Activated CD4-positive, alpha-beta T cell treated with anti-CD3 and anti-CD28 coated beads, Interleukin-2, Interleukin-6, amounts not matched to agents 100 ng/mL and 50 ng/mL, durations not matched to agents 16 hours and 8 hours (primary cell): ENCODE results near the gene COL4A1.

Experiments
- DNase-seq: peaks from one replicate; pipeline ENCODE4 v3.0.0-alpha.2; 2020

The COL4A1 gene

DNA sequence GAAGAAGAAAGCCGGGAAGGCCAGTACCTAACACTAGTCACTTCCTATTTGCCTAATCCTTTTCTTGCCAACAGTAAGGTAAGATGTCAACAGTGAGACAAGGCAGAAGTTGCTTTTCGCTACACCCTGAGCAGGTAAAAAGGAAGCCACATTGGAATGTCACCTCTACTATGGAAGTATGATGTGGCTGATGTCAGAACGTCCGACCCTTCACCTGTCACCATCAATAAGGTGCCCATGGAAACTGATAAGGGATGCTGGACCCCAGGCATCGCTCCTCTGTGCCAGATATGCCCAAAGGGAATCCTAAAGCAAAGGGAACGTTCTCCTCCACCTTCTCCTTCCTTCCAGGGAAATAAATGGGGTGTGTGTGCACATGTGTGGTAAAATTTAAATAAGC, 34.3 kb downstream of the COL4A1 start:
- no peak for DNase-seq

DNA sequence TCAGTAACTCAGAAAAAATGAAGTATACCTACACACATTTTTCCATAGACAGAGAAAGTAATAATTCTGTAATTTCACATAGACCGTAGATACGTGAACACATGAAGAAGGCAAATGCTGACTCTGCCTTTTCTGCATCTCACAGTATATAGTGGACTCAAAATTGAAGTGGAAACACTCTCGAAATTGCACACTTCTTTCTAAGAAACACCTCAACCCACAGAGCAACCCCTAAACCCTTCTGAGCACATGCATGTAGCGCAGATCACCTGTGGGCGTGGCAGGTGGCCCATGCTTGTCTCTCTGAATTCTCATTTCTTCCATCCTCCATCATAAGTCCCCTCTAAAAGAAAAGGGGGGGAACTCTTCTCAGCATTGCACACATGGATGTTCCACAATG, 34.7 kb downstream of the COL4A1 start:
- DNase-seq = peak; percentile 7

DNA sequence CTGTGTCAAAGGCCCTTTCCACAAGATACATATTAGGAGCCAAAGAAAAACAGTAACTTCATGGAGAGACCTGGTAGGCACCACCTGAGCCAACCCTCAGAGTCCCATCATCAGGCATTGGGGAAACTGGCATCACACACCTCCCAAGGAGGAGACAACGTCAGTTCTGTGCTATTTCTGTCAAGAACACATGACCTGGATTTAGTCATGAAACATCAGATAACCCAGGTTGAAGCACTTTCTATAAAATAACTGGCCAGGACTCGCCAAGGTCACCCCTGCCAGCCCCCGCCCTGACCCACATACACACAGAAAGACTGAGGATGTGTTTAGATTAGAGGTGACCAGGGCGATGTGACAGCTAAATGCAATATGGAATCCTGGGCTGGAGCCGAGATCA, 35.6 kb downstream of the COL4A1 start:
- DNase-seq = no peak

DNA sequence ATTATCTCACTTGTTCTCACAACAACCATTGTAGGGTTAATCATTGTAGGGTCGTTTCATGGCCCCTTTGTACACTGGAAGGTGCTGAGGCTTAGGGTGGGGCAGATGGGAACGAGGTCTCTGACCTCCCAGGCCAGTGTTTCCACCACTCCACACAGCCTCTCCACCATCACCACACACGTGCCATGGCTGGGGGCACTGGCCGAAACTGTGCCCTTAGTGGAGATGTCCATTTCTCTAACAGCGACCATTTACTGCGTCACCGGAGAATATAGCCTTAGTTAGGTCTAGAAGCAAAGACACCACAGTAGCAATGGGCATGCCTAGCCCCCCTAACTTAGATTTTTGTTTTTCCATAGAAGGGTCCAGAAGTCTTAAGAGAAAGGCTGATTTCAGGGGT, 36.5 kb downstream of the COL4A1 start:
- no peak for DNase-seq

DNA sequence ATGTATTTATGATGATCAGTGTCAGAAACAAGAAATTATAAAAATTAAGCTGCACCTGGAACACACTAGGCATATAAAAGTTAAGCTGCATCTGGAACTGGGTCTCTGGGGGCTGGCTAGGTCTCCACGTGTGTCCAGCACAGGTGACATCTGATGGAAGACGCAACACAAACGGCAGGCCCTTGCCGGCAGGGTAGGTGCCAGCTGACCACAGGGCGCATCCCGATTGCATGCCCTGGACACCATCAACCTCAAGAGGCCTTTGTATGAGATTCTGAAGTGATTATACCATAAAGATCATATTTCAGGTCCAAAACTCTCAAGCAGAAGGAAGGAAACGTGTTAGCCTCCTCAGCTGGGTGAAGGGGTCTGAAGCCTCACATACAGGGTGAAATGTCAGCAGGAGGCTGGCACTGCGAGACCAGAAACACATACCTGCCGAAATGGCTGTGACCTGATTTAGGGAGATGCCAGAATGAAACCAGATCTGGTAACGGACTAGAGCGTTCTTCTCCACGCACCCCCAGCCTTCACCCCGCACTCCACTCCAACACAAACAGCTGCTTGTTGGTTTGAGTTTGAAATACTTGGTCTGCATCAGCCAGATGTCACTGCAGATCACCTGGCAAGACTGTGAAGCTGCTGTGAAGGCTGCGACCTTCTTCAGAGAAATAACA, 37.3 kb downstream of the COL4A1 start:
- no peak for DNase-seq

DNA sequence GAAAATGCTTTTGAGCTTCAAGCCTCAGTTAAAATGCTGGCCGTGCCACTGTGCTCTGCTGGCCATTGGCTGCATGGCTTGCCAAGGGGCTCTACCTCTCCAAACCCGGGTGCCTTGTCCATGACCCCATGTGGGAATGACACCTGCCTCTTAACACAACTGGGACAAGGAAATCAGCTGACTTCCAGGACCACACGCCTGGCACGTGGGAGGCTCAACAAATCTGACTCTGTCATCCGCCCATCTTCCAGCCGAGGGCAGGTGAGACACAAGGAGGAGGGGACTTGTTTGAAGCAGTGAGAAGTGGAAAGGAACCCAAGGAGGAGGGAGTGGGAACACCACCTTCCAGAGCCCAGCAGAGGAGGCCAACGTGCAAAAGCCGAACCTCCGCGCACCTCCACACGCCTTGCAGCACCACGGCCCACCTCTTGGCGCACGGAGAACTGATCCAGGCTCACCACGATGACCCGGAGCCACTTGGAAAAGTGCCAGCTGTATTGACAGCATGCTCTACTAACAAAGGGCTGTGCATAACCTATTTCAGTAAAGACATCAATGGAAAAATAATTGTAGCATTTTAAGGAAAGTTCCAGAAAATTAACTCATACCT, 38.3 kb downstream of the COL4A1 start:
- DNase-seq = no peak

DNA sequence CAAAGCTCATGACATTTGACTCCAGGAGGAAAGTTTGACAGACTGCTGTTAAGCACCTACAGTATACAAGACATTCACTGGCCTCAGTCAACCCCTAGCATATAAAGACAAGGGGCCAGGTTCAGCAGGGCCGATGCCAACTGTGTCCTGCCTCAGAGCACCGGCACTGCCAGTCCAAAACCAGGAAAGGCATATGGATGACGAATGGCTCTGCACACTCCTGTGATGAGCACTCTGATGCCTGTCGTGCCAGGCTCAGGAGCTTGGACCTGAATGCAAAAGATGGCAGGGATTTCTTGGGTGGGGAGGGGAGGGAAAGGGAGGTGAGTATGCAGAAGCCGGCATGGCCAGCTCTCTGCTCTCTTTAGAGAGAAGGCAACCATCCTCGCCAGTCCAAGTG, 38.9 kb downstream of the COL4A1 start:
- DNase-seq = no peak

DNA sequence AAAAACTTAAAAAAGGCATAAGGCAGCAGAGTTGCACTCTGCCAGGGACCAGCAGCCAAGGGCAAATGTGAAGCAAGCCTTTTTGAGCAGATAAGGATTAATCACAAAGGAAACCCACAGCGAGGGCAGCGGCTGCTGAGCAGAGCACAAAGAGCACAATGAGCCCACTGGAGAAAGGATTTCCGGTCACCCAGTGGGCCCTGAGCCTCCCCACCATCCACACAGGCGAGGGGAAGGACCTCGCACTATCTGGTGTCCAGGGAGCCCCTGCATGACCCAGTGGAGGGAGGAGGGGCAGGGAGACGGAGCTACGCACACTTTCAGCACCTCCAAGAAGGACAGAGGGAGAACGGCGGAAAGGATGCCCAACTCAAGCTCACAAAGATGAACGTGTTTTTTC, 40.0 kb downstream of the COL4A1 start:
- DNase-seq = no peak

DNA sequence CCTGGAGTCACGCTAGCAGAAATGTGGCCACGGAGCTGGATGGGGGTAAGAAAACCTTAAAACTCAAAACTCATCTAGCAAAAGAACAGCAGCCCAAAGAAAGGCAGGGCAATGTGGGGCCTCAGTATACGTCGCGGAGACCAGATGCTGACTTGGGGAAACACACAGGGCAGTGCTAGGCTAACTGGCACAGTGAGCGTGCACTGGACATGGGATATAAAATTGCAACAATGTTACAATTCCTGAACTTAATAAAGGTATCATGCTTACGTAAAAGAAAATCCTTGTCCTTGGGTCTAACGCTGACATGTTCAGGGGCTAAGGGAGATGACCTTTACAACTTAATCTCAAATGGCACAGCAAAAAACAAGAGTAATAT, 40.5 kb downstream of the COL4A1 start:
- DNase-seq = no peak

DNA sequence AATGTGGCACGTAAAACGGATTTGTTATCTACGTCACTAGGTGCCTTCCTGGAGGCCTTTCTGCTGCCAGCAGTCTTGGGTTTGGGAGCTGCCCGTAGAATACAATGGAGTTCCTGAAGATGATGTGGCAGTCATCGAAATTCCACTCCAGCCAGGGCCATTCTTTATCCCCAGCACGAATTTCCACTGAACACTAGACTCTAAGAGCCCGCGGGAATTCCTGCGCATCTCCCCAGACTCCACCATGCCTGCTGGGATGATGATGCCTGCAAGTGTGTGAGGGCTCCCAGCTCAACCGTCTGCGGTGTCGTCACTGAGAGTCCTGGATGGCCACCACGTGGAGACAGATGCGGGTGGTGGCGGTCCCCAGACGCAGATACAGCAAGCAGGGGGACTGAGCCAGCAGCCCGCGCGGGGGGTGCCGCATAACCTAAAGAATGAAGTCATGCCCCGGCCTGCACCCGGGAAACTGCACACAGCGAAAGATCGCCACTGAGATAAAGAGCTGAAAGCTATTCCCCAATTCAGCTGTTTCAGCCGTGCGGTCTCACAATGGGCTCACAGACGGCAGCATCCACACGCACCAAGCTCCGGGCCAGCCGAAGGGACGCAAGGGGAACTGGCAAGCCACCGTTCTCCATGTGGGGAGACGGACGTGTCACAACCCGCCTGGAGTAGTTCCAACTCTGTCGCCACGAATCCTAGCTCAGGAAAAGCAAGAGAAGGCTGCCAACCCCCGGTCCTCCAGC, 41.1 kb downstream of the COL4A1 start:
- no peak for DNase-seq

DNA sequence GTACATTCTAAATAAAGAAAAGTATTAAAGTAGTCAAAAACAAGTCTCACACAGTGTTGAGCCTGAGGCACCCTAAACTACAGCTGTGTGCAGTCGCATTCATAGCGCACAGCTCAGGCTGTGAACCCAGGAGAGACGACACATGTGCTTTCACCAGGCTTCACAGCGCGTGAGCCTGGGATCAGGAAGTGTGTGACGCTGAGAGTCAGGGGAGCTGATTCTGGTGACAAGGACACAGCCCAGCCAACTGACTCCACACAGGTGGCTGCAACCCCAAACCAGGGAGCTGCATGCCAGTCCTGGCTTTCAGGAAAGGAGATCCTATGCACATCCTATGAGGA, 41.6 kb downstream of the COL4A1 start:
- DNase-seq = no peak

DNA sequence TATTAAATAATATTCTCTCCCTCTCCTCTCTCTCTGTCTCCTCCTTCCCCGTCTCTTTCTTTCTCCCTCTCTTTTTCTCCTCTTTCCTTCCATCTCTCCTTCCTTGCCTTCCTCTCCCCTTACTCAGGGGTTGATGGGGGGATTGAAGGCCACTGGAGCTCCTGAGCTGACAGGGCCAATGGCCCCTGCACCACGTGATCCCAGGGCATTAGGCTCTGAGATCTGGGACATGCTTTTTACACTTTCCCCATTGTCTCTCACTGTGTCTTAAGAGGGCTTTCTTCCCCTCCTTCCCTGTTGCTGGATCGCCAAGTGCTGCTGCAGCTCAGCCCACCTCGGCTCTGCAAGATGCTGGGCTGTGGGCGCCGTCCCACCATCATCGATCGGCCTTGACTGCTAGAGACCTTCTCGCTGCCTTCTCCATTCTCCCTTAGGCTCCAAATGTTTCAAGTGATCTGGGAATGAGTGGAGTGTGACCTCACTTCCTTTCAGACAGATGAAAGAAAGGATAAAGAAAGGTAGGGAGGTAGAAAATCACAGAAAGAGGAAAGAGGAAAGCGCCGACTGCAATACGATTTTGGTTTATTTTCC, 42.2 kb downstream of the COL4A1 start:
- no peak for DNase-seq

DNA sequence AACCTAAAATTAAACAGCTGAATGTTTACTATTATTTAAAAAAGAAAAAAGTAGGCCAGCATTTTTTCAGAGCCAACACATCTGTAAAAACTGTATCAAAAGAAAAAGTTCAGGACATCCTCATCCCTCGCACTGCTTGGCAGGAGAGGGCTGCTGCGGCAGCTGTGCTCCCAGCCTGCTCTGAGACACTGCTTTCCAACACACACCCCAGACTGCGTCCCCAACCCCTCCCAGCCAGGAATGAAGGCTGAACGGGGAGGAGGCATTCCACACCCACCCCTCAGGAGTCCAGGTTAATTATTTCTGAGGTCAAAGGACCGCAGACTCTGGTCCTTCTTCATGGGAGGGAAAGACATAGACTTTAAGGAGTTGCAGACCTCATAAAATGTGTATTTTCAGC, 43.1 kb downstream of the COL4A1 start:
- DNase-seq = no peak

DNA sequence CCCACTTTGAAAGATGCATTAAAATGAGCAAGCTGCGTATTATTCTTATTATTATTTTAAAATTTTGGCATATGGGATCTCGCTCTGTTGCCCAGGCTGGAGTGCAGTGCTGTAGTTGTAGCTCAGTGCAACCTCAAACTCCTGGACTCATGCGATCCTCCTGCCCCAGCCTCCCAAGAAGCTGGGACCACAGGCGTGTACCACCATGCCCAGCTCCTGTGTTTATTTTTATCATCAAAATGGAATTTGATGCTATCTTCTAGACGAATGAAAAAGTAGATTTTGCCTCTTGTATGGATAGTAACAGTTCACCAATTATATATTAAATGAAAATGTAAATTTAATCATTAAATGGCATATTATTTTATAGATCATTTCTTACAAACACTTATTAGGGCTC, 43.6 kb downstream of the COL4A1 start:
- no peak for DNase-seq

DNA sequence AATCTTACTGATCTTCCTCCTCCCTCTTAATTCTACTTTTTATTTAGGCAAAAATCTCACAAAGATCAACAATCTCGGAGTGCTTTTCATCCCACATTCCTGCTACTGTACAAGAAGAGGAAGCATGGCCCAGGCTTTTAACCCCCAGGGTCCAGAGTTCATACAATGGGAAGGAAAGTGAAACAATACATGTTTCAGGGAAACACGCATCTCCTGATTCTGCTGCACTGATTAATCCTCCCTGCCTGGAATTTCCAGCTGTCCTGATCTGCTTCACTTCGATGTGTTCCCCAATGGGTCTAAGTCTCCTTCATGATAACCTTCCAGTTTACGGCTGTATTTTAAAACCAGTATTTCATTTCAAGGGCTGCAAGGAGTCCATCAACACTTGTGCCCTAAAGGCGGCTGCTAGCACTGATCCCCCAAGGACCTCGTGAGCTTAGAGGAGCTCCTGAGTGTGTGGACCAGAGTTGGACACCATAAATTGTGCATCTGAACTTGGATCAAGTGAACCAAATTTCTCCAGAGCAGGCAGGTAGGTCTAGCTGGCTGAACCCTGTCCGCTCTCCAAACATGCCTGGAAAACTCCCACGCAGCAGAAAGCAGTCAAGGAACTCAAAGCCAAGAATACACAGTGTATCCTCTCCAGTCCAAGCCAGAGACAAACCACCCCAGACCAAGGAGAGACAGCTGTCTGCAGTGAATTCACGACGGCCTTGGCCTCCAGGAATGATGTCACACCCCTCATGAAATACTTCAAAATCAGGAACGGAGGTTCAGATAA, 44.3 kb downstream of the COL4A1 start:
- no peak for DNase-seq

DNA sequence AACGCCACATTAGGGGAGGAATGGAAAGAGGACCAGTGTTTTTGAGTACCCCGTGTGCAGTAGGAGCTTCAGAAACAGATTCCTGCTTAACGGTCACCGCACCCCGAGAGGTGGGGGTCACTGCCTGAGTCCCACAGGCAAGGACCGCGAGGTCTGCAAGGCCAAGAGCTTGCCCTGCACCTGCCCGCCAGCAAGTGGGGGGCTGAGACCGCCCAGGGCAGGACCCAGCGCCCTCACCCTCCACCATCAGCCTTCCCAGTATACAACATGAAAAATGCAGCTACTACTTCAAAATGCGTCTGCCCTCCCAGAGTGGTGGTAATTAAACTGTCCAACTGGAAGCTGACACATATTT, 44.9 kb downstream of the COL4A1 start:
- DNase-seq = no peak

DNA sequence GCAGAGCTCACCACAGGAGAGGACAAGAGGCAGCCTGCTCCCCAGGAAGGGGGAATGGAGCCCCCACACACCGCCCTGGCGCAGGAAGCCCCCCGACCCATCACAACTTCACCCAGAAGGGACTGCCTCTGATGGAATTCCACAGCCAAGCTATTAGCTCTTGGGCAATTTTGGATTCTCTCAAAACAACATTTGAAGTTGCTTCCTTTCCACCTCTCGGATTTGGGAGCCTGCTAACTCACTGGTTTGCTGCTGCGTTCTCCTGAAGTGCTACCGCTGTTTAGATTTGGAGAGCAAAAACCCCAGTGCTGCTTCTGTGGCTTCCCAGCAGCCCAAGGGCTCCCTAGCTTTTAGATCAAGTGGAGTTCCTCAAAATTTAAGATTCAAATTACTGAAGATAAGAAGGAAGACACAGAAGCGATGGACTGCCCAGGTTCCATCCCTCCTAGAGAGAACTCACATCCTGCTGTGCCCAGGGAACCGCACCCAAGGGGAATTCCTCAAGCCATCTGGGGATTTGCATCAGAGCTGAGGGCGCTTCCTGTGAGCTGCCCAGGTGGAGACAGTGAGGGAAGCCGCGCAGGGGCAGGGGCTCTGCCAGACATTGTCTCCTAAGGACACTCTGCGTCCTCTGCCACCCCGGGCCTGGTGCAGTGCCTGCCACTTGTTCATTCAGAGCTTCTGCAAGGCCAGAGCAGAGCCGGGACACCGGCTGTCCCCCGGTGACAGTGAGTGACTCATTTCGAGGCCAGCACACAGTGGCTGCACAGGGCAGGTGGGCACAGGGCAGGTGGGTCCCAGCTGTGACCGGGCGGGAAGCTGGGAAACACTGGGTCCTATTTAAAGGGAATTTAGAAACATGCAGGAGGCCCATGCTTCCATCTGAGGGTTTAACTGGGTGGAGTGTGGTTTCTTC, 45.5 kb downstream of the COL4A1 start:
- no peak for DNase-seq

DNA sequence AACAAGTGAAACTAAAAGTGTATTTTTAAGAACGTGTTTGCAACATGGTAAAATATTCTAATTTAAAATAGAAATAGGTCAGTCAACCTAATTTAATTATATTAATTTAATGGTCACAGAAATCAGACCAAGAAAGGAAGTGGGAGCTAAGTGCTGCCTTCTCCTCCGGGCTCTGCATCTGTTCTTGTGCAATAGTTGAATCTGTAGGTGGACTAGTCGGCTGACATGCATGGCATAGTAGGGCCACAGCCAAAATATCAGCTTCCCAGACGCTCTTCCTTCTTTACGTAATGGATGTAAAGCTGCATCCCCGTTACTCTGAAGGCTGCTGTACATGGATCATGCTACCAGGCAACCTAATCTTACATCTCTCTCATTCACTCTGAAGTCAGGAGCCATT, 47.3 kb downstream of the COL4A1 start:
- no peak for DNase-seq

DNA sequence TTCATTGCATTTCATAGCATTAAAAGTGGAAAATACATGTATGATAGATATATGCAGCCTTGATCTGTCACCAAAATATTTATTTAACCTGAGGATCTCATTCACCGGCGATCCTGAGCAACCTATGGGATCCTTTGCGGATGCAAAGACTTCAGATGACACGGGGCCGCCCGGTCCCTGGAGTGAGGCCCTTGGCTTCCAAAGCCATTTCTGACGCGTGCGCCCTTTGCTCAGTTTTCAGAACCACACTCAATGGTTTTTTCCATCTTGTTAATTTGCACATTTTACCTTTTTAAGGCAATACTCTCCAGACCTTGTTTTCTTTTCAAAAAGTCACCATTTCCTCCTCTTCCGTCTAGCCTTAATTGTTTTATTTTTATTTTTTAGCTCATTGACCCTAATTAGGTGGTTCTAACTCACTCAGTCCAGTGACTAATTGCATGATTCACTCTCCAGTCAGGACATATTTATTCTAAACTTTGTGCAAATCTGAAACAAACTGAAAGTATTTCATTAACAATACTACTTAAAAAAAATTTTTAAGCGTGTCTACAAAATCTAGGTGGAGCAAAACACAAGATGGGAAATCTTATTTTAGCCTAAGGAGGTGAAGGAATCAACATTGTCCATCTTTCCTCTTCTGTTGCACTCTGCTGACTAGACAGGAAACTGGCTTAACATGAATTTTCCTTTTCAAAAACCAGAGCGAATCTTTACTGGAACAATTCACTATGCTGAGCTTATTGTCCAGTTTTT, 47.9 kb downstream of the COL4A1 start:
- DNase-seq = no peak

DNA sequence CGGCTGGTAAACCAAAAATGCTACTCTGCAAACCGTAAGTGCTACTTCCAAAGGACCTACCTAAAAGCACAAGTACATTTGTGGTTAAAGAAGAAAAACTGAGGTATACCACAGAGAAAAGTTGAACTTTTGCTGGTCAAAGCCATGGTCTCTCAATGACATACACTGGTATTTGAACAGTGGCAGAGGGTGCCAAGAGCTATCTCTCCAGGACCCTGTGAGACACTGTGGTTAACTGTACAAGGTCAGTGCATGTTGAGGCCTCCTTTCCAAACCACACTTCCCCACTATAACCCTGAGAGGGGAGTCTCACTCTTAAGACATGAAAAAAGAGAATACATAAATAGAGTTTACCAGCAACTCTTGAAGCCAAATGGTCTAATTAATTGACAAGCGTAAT, 49.5 kb downstream of the COL4A1 start:
- DNase-seq = no peak

DNA sequence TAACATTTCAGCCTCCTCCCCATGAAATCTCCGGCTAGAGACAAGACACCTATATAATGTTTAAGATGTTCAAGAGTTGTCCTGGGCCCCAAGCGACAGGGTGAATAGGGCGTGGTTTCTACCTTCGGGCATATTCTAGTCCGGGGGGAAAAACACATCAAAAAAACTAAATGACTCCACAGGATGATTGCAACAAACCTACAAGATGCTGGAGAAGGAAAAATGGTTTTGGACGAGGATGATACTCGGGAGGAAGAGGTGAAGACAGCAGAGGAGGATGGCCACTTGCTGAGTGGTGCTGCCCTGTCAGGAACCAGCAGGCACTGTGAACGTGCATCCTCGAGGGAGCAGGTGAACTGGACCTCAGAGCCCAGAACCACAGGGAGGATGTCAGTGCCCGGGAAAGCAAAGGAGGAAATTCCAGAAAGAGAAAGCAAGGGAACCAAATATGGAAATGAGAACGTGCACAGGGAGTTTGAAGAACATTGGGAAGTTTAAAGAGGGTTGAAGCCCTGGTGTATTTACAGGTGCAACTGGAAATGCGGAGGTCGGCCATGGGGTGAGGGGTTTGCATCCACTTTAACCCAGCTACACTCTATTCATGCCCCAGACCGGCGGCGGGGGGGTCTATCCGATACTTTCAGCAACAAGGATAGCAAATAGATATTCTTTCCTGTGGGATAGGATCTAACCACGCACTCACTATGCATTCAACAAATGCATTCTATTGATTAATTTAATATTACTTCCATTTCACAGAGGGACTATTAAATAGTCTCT, 50.6 kb downstream of the COL4A1 start:
- DNase-seq = no peak
